ENCODE results near the gene KCNH4. TPM values are rescaled to one million over a fixed set of nuclear protein-coding genes. Genes with fewer than 3 reads are reported as not detected.
"Not testable (repeated sequence)": the region's sequence is repeated elsewhere in the genome, so short reads cannot be mapped to it uniquely, and the experiment has no call there.

The KCNH4 gene
- polyA plus RNA-seq, 10 donors = 0.03 to 0.06 (median 0.05) TPM; not detected in 7

GRCh38 chr17:42193969-42194899, 13.3 kb upstream of the KCNH4 start, which contains the start of gene GHDC:
GHDC (minus strand) TSS chr17:42194494; CDS start chr17:42193581, 913 bp downstream.
- DNase-seq = peak; percentile 79 to 93 (median 84)

- DNase-seq = no peak
Observed at GRCh38 chr17:42193216-42193968, 12.4 kb upstream of the KCNH4 start.

- no peak for DNase-seq
Observed at GRCh38 chr17:42192189-42193126, 11.5 kb upstream of the KCNH4 start.

- DNase-seq = no peak
Observed at GRCh38 chr17:42191275-42191608, 10.3 kb upstream of the KCNH4 start.

GRCh38 chr17:42190491-42191274, 9.7 kb upstream of the KCNH4 start:
- no peak for DNase-seq

- DNase-seq = no peak
Observed at GRCh38 chr17:42189651-42189965, 8.7 kb upstream of the KCNH4 start.

- no peak for DNase-seq
Observed at GRCh38 chr17:42188749-42189650, 8.1 kb upstream of the KCNH4 start.

GRCh38 chr17:42187833-42188232, 6.9 kb upstream of the KCNH4 start:
- no peak for DNase-seq

GRCh38 chr17:42186191-42186590, 5.2 kb upstream of the KCNH4 start:
- not testable (repeated sequence) for DNase-seq

GRCh38 chr17:42185621-42185930, 4.6 kb upstream of the KCNH4 start:
- DNase-seq = no peak

- no peak for DNase-seq
Observed at GRCh38 chr17:42184713-42185620, 4.0 kb upstream of the KCNH4 start, which contains the start of gene HCRT. HCRT (minus strand) TSS chr17:42185452; CDS start chr17:42185365, 87 bp downstream.

GRCh38 chr17:42183741-42184711, 3.1 kb upstream of the KCNH4 start:
- DNase-seq = peak; percentile 62 to 88 (median 80)

GRCh38 chr17:42182927-42183734, 2.2 kb upstream of the KCNH4 start:
- DNase-seq = no peak

- no peak for DNase-seq
Observed at GRCh38 chr17:42181851-42182207, 887 bp upstream of the KCNH4 start.

GRCh38 chr17:42180411-42180921, 476 bp downstream of the KCNH4 start:
- DNase-seq = no peak

GRCh38 chr17:42179911-42180410, 981 bp downstream of the KCNH4 start:
- peak; percentile 33 to 73 (median 48) for DNase-seq

Measured in muscle of back (tissue), 11 donors.